Natural killer cell (primary cell): Measurements from ENCODE around the gene VCL. TPM values are rescaled to one million over a fixed set of nuclear protein-coding genes. Genes with fewer than 3 reads are reported as not detected.

Experiments used
- ATAC-seq, 3 donors: fragments of 150-1000 bp in 2 of 3; fragments of 200-7000 bp in 1 of 3; cut with Tn5 transposase; 1 replicate in 1 of 3; 2 replicates in 2 of 3; pipeline ENCODE4 v1.10.0; 2021; ENCODE audit warnings: mild to moderate bottlenecking in 2 of 3, moderate library complexity in 2 of 3
- DNase-seq, 2 donors: peaks; one replicate each; pipeline versions ENCODE4 v3.0.0 to v3.0.0-alpha.2; 2013 to 2021; ENCODE audit warnings: mixed read lengths in 1 of 2
- H3K27ac ChIP-seq: one replicate; pipeline ENCODE4 v1.5.1; 2013; ENCODE audit warnings: mild to moderate bottlenecking, low read length
- H3K27me3 ChIP-seq: one replicate; pipeline ENCODE4 v1.6.1; 2013; ENCODE audit warnings: low read length; ENCODE audit not compliant: control insufficient read depth, insufficient read depth
- H3K36me3 ChIP-seq: one replicate; pipeline ENCODE4 v1.6.1; 2013; ENCODE audit warnings: low read length; ENCODE audit not compliant: control insufficient read depth, insufficient read depth
- H3K4me1 ChIP-seq: one replicate; pipeline ENCODE4 v1.6.1; 2013; ENCODE audit warnings: low read length; ENCODE audit not compliant: control insufficient read depth, insufficient read depth
- H3K4me3 ChIP-seq: one replicate; pipeline ENCODE4 v1.5.1; 2013; ENCODE audit warnings: low read length
- H3K9me3 ChIP-seq: one replicate; pipeline ENCODE4 v1.6.1; 2013; ENCODE audit warnings: low read length; ENCODE audit not compliant: control insufficient read depth, insufficient read depth
- H3K27ac Mint-ChIP-seq, 2 donors: one replicate each; pipeline ENCODE4 v1.8.0; 2022; ENCODE audit warnings: mild to moderate bottlenecking in 2 of 2, mixed read lengths in 2 of 2, moderate library complexity in 1 of 2
- H3K27me3 Mint-ChIP-seq, 2 donors: one replicate each; pipeline ENCODE4 v1.8.0; 2022; ENCODE audit warnings: low read depth in 2 of 2, mixed read lengths in 2 of 2
- H3K36me3 Mint-ChIP-seq: one replicate; pipeline ENCODE4 v1.8.0; 2022; ENCODE audit warnings: mixed read lengths
- H3K4me1 Mint-ChIP-seq, 2 donors: one replicate each; pipeline ENCODE4 v1.8.0; 2022; ENCODE audit warnings: mixed read lengths in 2 of 2
- H3K4me3 Mint-ChIP-seq: one replicate; pipeline ENCODE4 v1.8.0; 2022; ENCODE audit warnings: mild to moderate bottlenecking, moderate library complexity, mixed read lengths
- H3K9me3 Mint-ChIP-seq, 2 donors: one replicate each; pipeline ENCODE4 v1.8.0; 2022; ENCODE audit warnings: mixed read lengths in 2 of 2
- CTCF ChIP-seq: fragments of 200-600 bp; IDR thresholded peaks from one replicate; pipeline ENCODE4 v1.8.0; 2022; ENCODE audit warnings: antibody characterized with exemption
- WGBS: methylation state at CpG from one replicate; pipeline ENCODE4 v1.1.7; 2013; ENCODE audit warnings: missing lambda C conversion rate; ENCODE audit not compliant: insufficient coverage; 5-methylcytosine and 5-hydroxymethylcytosine counted together
- intact Hi-C: fragments of 100-400 bp; cut with micrococcal nuclease; formaldehyde crosslinking; loops from one replicate; pipeline ENCODE4 v1.14.2; 2022
- total RNA-seq, 4 donors: library from RNA; stranded (reverse); fragments of 120-200 nt in 1 of 4; gene quantifications; one replicate each; pipeline versions ENCODE4 v1.2.3 to v1.2.4, GENCODE V29; 2013 to 2022

VCL gene
- total RNA-seq, 3 donors from 2014 or later (not counting 1 experiment from before 2014, with no cell fraction given): 121 to 145 (median 122) TPM

GRCh38 chr10:74086317-74086716 lies 88.4 kb downstream of the VCL start:
- Histone ChIP-seq H3K4me1 (no peaks in the 10 kb centered on the region), H3K36me3 (peaks cover 42% of the 10 kb centered on the region), H3K4me3 (no peak overlapping the region), H3K27me3 (no peaks in the 10 kb centered on the region), H3K27ac (no peak overlapping the region), H3K9me3 (no peaks in the 10 kb centered on the region)
- Mint-ChIP-seq H3K27ac (peak overlapping the region; percentile 60 to 85), H3K4me3 (no peak overlapping the region), H3K36me3 (peaks cover 22% of the 10 kb centered on the region), H3K4me1 (peaks cover 8 to 22% of the 10 kb centered on the region in 2 donors), H3K9me3 (no peaks in the 10 kb centered on the region), H3K27me3 (no peaks in the 10 kb centered on the region)
- ATAC-seq (no peak), DNase-seq (no peak)
- 91% methylated on average over 2 of the region's 2 CpGs for WGBS
- intact Hi-C loops: no loop called here
- no peak for TF ChIP-seq CTCF

GRCh38 chr10:74088722-74089121 lies 90.8 kb downstream of the VCL start:
- Mint-ChIP-seq H3K4me1 (peaks cover 6 to 19% of the 10 kb centered on the region in 2 donors), H3K27me3 (no peaks in the 10 kb centered on the region), H3K4me3 (no peak overlapping the region), H3K36me3 (peaks cover 22% of the 10 kb centered on the region), H3K9me3 (no peaks in the 10 kb centered on the region), H3K27ac (peak overlapping the region in 1 of 2 donors; percentile 33)
- Histone ChIP-seq H3K4me1 (no peaks in the 10 kb centered on the region), H3K36me3 (peaks cover 46% of the 10 kb centered on the region), H3K27me3 (no peaks in the 10 kb centered on the region), H3K9me3 (no peaks in the 10 kb centered on the region), H3K27ac (no peak overlapping the region), H3K4me3 (no peak overlapping the region)
- 92% methylated on average over 3 of the region's 3 CpGs for WGBS
- ATAC-seq (no peak), DNase-seq (no peak)
- TF ChIP-seq CTCF: no peak
- intact Hi-C loops: no loop called here

- no peak for DNase-seq
- no peak overlapping the region for H3K27ac ChIP-seq
- H3K9me3 ChIP-seq: no peaks in the 10 kb centered on the region
- Mint-ChIP-seq H3K4me1 (peaks cover 3 to 5% of the 10 kb centered on the region in 2 donors), H3K27ac (no peak overlapping the region), H3K4me3 (no peak overlapping the region), H3K27me3 (no peaks in the 10 kb centered on the region), H3K36me3 (peaks cover 39% of the 10 kb centered on the region), H3K9me3 (no peaks in the 10 kb centered on the region)
- no peaks in the 10 kb centered on the region for H3K4me1 ChIP-seq
- H3K27me3 ChIP-seq: no peaks in the 10 kb centered on the region
- intact Hi-C loops: no loop called here
- H3K36me3 ChIP-seq: peaks cover 68% of the 10 kb centered on the region
- no peak overlapping the region for H3K4me3 ChIP-seq
- WGBS: 100% methylated on average over 1 of the region's 3 CpGs
- no peak for ATAC-seq
- no peak for TF ChIP-seq CTCF
These were observed 94.5 kb downstream of the VCL start for GRCh38 chr10:74092372-74092771.

- no peak overlapping the region for H3K27ac ChIP-seq
- peaks cover 0 to 3% of the 10 kb centered on the region in 2 donors for H3K4me1 Mint-ChIP-seq
- no peak for DNase-seq
- TF ChIP-seq CTCF: no peak
- H3K4me3 Mint-ChIP-seq: no peak overlapping the region
- H3K27me3 ChIP-seq: no peaks in the 10 kb centered on the region
- WGBS: 100% methylated on average over 4 of the region's 4 CpGs
- no peaks in the 10 kb centered on the region for H3K9me3 ChIP-seq
- H3K27me3 Mint-ChIP-seq: no peaks in the 10 kb centered on the region
- no peaks in the 10 kb centered on the region for H3K4me1 ChIP-seq
- peaks cover 49% of the 10 kb centered on the region for H3K36me3 Mint-ChIP-seq
- ATAC-seq: no peak
- no peak overlapping the region for H3K27ac Mint-ChIP-seq
- intact Hi-C loops: no loop called here
- peaks cover 78% of the 10 kb centered on the region for H3K36me3 ChIP-seq
- H3K9me3 Mint-ChIP-seq: no peaks in the 10 kb centered on the region
- no peak overlapping the region for H3K4me3 ChIP-seq
These were observed 95.7 kb downstream of the VCL start for GRCh38 chr10:74093530-74094164.
